NT2/D1 (cell line): Measurements from ENCODE around the gene AKR1D1.

Experiments
- DNase-seq: peaks from one replicate; pipeline ENCODE4 v3.0.0-alpha.2; 2011; ENCODE audit warnings: low read depth, low spot score
- H3K27me3 ChIP-seq: 2 replicates; pipeline ENCODE4 v1.6.0; 2011; ENCODE audit warnings: mild to moderate bottlenecking; ENCODE audit not compliant: insufficient read length, insufficient read depth
- H3K36me3 ChIP-seq: 2 replicates; pipeline ENCODE4 v1.6.1; 2011; ENCODE audit warnings: mild to moderate bottlenecking, low read length, mixed read lengths; ENCODE audit not compliant: insufficient read depth, insufficient read length
- H3K4me1 ChIP-seq: 2 replicates; pipeline ENCODE4 v1.5.1; 2011; ENCODE audit not compliant: insufficient read depth, insufficient read length
- H3K4me3 ChIP-seq: 2 replicates; pipeline ENCODE4 v1.5.1; 2011; ENCODE audit warnings: low read depth; ENCODE audit not compliant: insufficient read length
- H3K9ac ChIP-seq: 2 replicates; pipeline ENCODE4 v1.6.0; 2011; ENCODE audit warnings: low read depth; ENCODE audit not compliant: insufficient read length
- H3K9me3 ChIP-seq: 2 replicates; pipeline ENCODE4 v1.5.1; 2011; ENCODE audit warnings: mild to moderate bottlenecking, low read length; ENCODE audit not compliant: insufficient read depth
- SUZ12 ChIP-seq: IDR thresholded peaks from 2 replicates; pipeline ENCODE4 v1.6.1; 2011; ENCODE audit not compliant: insufficient read length, insufficient read depth; ENCODE audit errors: extremely low read depth
- YY1 ChIP-seq: IDR thresholded peaks from 2 replicates; pipeline ENCODE4 v1.6.1; 2011; ENCODE audit not compliant: insufficient read length, insufficient read depth
- ZNF274 ChIP-seq: IDR thresholded peaks from 2 replicates; pipeline ENCODE4 v1.6.1; 2011; ENCODE audit warnings: mild to moderate bottlenecking, low read depth, low read length

AKR1D1 gene, protein sequence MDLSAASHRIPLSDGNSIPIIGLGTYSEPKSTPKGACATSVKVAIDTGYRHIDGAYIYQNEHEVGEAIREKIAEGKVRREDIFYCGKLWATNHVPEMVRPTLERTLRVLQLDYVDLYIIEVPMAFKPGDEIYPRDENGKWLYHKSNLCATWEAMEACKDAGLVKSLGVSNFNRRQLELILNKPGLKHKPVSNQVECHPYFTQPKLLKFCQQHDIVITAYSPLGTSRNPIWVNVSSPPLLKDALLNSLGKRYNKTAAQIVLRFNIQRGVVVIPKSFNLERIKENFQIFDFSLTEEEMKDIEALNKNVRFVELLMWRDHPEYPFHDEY

DNA sequence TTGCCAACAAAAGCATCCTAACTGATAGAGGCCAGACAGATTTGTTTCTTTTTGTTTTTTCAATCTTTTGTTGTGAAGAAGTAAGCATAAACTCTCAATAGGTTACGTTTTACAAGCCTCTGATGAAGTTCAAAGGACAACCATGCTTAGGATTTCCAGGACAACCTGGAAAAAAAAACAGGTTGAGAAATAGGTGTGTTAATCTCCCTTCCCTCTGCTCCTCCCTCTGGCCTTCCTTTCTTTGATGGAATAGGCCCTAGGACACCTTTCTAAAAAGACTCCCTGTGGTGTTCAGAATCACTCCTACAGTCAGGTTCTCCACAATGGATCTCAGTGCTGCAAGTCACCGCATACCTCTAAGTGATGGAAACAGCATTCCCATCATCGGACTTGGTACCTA lies at the start of gene AKR1D1:
AKR1D1 (plus strand) TSS at position 264 of the 400 bp plus-strand sequence; CDS start at position 324, 60 bp downstream.
- DNase-seq = no peak
- no peaks in the 10 kb centered on the region for H3K27me3 ChIP-seq
- TF ChIP-seq ZNF274 = no peak
- TF ChIP-seq YY1 = no peak
- no peak for TF ChIP-seq SUZ12

DNA sequence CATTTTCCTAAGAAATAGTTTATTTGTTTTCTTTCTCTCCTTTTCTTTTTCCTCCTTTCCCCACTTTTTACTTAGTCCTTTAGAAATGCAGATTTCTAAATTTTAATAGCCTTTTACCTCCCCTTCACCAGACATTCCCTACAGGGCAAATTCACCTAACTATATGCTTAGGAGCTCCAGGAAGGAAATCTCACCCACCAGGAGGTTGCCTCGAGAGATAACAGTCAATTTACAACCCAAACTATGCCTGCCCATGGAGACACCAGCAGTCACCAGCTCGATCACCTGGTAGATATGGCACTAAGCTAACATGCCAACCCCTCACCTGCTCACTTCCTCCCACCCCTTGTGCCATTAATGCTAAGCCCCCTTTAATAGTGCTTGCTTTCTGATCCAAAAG lies 49.2 kb upstream of the AKR1D1 start:
- Histone ChIP-seq H3K4me3 (no peak overlapping the region), H3K9me3 (peaks cover 36% of the 10 kb centered on the region; the same call in 1 of the 2 replicates), H3K4me1 (no peaks in the 10 kb centered on the region), H3K36me3 (no peaks in the 10 kb centered on the region), H3K27me3 (no peaks in the 10 kb centered on the region), H3K9ac (no peak overlapping the region)
- TF ChIP-seq ZNF274 (no peak), SUZ12 (no peak), YY1 (no peak)
- no peak for DNase-seq

More for the DNA sequence above, at the start of gene AKR1D1:
- no peak within 1 kb of the TSS for H3K4me3 ChIP-seq
- H3K36me3 ChIP-seq = no peaks in the 10 kb centered on the region
- no peak within 1 kb of the TSS for H3K9ac ChIP-seq
- peaks cover 38% of the 10 kb centered on the region for H3K9me3 ChIP-seq
- H3K4me1 ChIP-seq = no peaks in the 10 kb centered on the region

DNA sequence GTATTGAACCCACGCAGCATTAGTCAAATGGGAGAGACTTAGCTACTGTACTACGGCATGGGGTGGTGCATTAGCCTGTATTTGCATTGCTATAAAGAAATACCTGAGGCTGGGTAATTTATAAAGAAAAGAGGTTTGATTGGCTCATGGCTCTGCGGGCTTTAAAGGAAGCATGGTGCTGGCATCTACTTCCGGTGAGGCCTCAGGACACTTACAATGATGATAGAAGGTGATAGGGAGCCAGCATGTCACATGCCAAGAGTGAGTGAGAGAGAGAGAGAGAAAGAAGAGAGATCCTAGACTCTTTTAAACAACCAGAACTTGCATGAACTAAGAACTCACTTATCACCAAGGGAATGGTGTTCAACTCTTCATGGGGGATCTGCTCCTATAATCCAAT lies 47.1 kb upstream of the AKR1D1 start:
- no peak overlapping the region for H3K9ac ChIP-seq
- H3K27me3 ChIP-seq = no peaks in the 10 kb centered on the region
- TF ChIP-seq YY1 = no peak
- no peak for TF ChIP-seq SUZ12
- no peak for TF ChIP-seq ZNF274
- no peak for DNase-seq
- H3K9me3 ChIP-seq = peaks cover 32% of the 10 kb centered on the region; the same call in 1 of the 2 replicates
- H3K36me3 ChIP-seq = no peaks in the 10 kb centered on the region
- no peaks in the 10 kb centered on the region for H3K4me1 ChIP-seq
- no peak overlapping the region for H3K4me3 ChIP-seq

DNA sequence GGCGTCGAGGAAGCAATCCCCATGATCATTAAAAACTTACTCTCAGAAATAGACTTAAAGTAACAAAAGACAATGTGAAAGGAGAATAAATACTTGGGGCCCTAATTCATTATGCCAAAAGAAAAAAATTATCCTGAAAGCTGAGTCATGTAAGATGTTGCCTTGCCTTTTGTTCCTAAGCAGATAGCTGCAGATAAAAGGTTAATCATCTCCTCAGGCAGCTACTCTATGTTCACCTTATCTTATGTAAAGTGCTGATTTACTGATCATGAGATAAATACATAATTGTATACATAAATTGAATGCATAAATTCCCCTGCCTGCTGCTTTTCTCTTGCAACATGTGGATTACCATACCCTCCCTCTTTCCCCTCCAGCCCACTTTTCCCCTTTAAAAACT lies 46.3 kb upstream of the AKR1D1 start:
- peaks cover 32% of the 10 kb centered on the region for H3K9me3 ChIP-seq
- H3K4me3 ChIP-seq = no peak overlapping the region
- no peak for DNase-seq
- no peaks in the 10 kb centered on the region for H3K27me3 ChIP-seq
- no peak for TF ChIP-seq YY1
- no peak for TF ChIP-seq ZNF274
- no peak for TF ChIP-seq SUZ12
- H3K36me3 ChIP-seq = no peaks in the 10 kb centered on the region
- H3K4me1 ChIP-seq = no peaks in the 10 kb centered on the region
- H3K9ac ChIP-seq = no peak overlapping the region

DNA sequence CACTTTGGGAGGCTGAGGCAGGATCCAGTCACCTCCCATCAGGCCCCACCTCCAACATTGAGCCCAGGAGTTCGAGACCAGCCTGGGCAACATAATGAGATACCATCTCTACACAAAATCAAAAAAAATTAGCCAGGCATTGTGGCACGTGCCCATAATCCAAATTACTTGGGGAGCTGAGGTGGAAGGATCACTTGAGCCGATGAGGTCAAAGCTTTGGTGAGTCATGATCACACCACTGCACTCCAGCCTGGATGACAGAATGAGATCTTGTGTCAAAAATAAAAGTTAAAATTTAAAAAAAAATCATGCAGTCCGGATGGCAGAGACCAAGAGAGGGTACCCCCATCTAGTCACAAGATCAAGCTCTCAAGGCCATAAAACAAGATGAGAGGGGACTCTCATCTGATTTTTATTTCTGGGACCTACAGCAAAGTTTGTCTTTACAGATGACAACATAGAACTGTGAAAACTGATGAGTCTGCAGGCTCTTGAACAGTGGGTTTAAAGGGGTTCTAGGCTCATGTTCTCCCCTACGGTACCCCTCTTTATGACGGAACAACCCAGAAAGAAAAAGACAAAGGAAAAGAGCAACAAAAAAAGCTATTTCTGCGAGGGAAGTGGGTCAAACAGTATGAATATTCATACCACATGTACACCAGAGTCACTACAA lies 45.4 kb upstream of the AKR1D1 start:
- Histone ChIP-seq H3K4me3 (no peak overlapping the region), H3K27me3 (no peaks in the 10 kb centered on the region), H3K36me3 (no peaks in the 10 kb centered on the region), H3K9ac (no peak overlapping the region), H3K4me1 (no peaks in the 10 kb centered on the region), H3K9me3 (peaks cover 31% of the 10 kb centered on the region)
- TF ChIP-seq ZNF274 = no peak
- no peak for TF ChIP-seq SUZ12
- TF ChIP-seq YY1 = no peak
- DNase-seq = no peak

DNA sequence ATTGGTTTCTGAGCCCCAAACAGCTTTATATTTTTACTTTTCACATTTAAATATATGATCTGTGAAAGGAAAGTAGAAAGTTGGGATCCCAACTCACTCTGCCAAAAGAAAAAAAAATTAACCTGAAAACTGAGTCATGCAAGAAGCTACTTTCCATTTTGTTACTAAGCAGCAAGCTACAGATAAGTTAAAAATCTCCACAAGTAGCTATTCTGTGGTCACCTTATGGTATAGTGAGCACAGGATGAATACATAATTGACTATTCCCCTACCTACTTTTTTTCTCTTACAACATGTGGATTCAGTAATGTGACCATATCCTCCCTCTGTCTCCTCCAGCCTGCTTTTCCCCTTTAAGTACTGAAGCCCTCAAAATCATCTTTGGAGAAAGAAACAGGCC lies 44.1 kb upstream of the AKR1D1 start:
- TF ChIP-seq YY1 = no peak
- no peak for TF ChIP-seq SUZ12
- no peak for TF ChIP-seq ZNF274
- H3K36me3 ChIP-seq = no peaks in the 10 kb centered on the region
- no peak for DNase-seq
- no peak overlapping the region for H3K4me3 ChIP-seq
- H3K9me3 ChIP-seq = peaks cover 34% of the 10 kb centered on the region
- H3K4me1 ChIP-seq = no peaks in the 10 kb centered on the region
- H3K27me3 ChIP-seq = no peaks in the 10 kb centered on the region
- H3K9ac ChIP-seq = no peak overlapping the region

DNA sequence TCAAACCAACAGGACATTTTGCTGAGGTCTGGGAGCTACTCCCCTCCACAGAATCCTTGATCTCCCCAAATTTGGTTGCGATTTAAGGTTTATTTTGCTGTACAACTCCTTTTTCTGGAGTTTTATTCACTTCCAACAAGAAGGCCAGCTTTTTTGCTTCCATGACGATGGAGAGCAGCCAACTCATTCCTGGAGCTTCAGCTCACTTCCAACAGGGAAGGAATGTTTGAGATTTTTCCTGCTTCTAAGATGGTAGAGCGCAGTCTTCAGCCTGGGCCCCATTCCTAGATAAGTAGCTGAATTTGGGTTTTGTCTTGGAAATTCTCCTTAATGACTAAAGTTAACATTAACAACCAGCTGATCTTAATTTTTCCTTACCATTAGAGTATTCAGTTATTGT lies 43.5 kb upstream of the AKR1D1 start:
- Histone ChIP-seq H3K27me3 (no peaks in the 10 kb centered on the region), H3K4me1 (no peaks in the 10 kb centered on the region), H3K9ac (no peak overlapping the region), H3K4me3 (no peak overlapping the region), H3K9me3 (peaks cover 34% of the 10 kb centered on the region), H3K36me3 (no peaks in the 10 kb centered on the region)
- TF ChIP-seq ZNF274 (no peak), YY1 (no peak), SUZ12 (no peak)
- no peak for DNase-seq
